HG03108 (cell line): Measurements from ENCODE around the gene GPR17.

Source experiments
- ATAC-seq: cut with Tn5 transposase; IDR thresholded peaks from one replicate; pipeline ENCODE4 v1.9.1; 2021; ENCODE audit warnings: moderate library complexity; ENCODE audit not compliant: unreplicated experiment

The GPR17 gene

GRCh38 chr2:127645395-127646291 is at the start of gene GPR17:
Gene GPR17, plus strand, starts transcription at chr2:127646153. Its CDS starts 4,583 bp downstream, at chr2:127650736.
- no peak for ATAC-seq

GRCh38 chr2:127596311-127597045 is 49.5 kb upstream of the GPR17 start:
- no peak for ATAC-seq

GRCh38 chr2:127597046-127597983 is 48.6 kb upstream of the GPR17 start:
- no peak for ATAC-seq

GRCh38 chr2:127597984-127598380 is 48.0 kb upstream of the GPR17 start:
- ATAC-seq = no peak

- ATAC-seq = no peak
Measured at GRCh38 chr2:127598711-127599110, 47.2 kb upstream of the GPR17 start.

- no peak for ATAC-seq
Measured at GRCh38 chr2:127599211-127599610, 46.7 kb upstream of the GPR17 start.

- ATAC-seq = no peak
Measured at GRCh38 chr2:127604986-127605385, 41.0 kb upstream of the GPR17 start.

- ATAC-seq = no peak
Measured at GRCh38 chr2:127605691-127606263, 40.2 kb upstream of the GPR17 start.

GRCh38 chr2:127606625-127607398 is 39.1 kb upstream of the GPR17 start:
- no peak for ATAC-seq

GRCh38 chr2:127607399-127607908 is 38.5 kb upstream of the GPR17 start:
- ATAC-seq = no peak

- ATAC-seq = no peak
Measured at GRCh38 chr2:127608061-127609030, 37.6 kb upstream of the GPR17 start.

GRCh38 chr2:127609031-127609751 is 36.8 kb upstream of the GPR17 start:
- ATAC-seq = no peak

GRCh38 chr2:127609818-127610217 is 36.1 kb upstream of the GPR17 start:
- ATAC-seq = no peak

- no peak for ATAC-seq
Measured at GRCh38 chr2:127610561-127610960, 35.4 kb upstream of the GPR17 start.

GRCh38 chr2:127611076-127611925 is 34.7 kb upstream of the GPR17 start:
- ATAC-seq = no peak

GRCh38 chr2:127612111-127612822 is 33.7 kb upstream of the GPR17 start:
- no peak for ATAC-seq
